NOMO-1 treated with DMSO at 0.1 percent for 48 hours (cell line): ENCODE results near the gene NUP107.
A peak's percentile ranks its signal among the peaks of the same experiment; 100 is the strongest.

Experiments used
- DNase-seq: peaks from one replicate; lab custom pipeline; 2025; ENCODE audit not compliant: unreplicated experiment; lab: John Stamatoyannopoulos, UW

The NUP107 gene

GRCh38 chr12:68771223-68771925 is 84.6 kb downstream of the NUP107 start:
- DNase-seq, result no peak

- DNase-seq, result no peak
Observed at GRCh38 chr12:68772714-68773113, 85.9 kb downstream of the NUP107 start.

GRCh38 chr12:68773582-68773981 is 86.8 kb downstream of the NUP107 start:
- no peak for DNase-seq

GRCh38 chr12:68775121-68775630 is 88.4 kb downstream of the NUP107 start:
- no peak for DNase-seq

- DNase-seq, result no peak
Observed at GRCh38 chr12:68776976-68777610, 90.3 kb downstream of the NUP107 start.

- DNase-seq, result no peak
Observed at GRCh38 chr12:68779280-68779679, 92.5 kb downstream of the NUP107 start.

GRCh38 chr12:68780731-68781130 is 94.0 kb downstream of the NUP107 start:
- no peak for DNase-seq

GRCh38 chr12:68781728-68782127 is 95.0 kb downstream of the NUP107 start:
- no peak for DNase-seq

GRCh38 chr12:68784015-68784414 is 97.2 kb downstream of the NUP107 start:
- peak; percentile 94 for DNase-seq

GRCh38 chr12:68785358-68785757 is 98.6 kb downstream of the NUP107 start:
- peak; percentile 38 for DNase-seq

- no peak for DNase-seq
Observed at GRCh38 chr12:68785823-68786222, 99.0 kb downstream of the NUP107 start.

- DNase-seq, result peak; percentile 67
Observed at GRCh38 chr12:68786929-68787328, 100.2 kb downstream of the NUP107 start.

- no peak for DNase-seq
Observed at GRCh38 chr12:68788554-68789143, 101.9 kb downstream of the NUP107 start.

GRCh38 chr12:68789144-68789878 is 102.5 kb downstream of the NUP107 start:
- DNase-seq, result no peak

- no peak for DNase-seq
Observed at GRCh38 chr12:68790081-68790951, 103.5 kb downstream of the NUP107 start.

GRCh38 chr12:68790952-68791234 is 104.1 kb downstream of the NUP107 start:
- no peak for DNase-seq

GRCh38 chr12:68791897-68792481 is 105.2 kb downstream of the NUP107 start:
- no peak for DNase-seq

GRCh38 chr12:68792952-68793351 is 106.2 kb downstream of the NUP107 start:
- DNase-seq, result peak; percentile 52

- no peak for DNase-seq
Observed at GRCh38 chr12:68793436-68793835, 106.7 kb downstream of the NUP107 start.

GRCh38 chr12:68793975-68794652 is 107.3 kb downstream of the NUP107 start:
- no peak for DNase-seq
